Right lobe of liver (tissue), 6 donors: ENCODE data around the gene PPA1. TPM values are rescaled to one million over a fixed set of nuclear protein-coding genes. Genes with fewer than 3 reads are reported as not detected.

ENCODE experiments used
- ATAC-seq, 4 donors: fragments of 200-7000 bp; cut with Tn5 transposase; one replicate each; pipeline ENCODE4 v1.9.1; 2020; ENCODE audit warnings: mild to moderate bottlenecking in 4 of 4, moderate library complexity in 4 of 4
- DNase-seq, 3 donors: peaks; one replicate each; pipeline ENCODE4 v3.0.0-alpha.2; 2020
- H3K27ac ChIP-seq, 3 donors: fragments of 200-600 bp; one replicate each; pipeline ENCODE4 v1.8.0; 2022
- H3K27me3 ChIP-seq, 2 donors: fragments of 200-600 bp; one replicate each; pipeline ENCODE4 v1.8.0; 2022
- H3K36me3 ChIP-seq, 4 donors: fragments of 200-600 bp; sonication (generic) in 1 of 4; one replicate each; pipeline versions ENCODE4 v1.5.1 to v1.8.0; 2017 to 2022; ENCODE audit warnings: control low read depth in 1 of 4
- H3K4me1 ChIP-seq, 4 donors: fragments of 200-600 bp; sonication (generic) in 1 of 4; one replicate each; pipeline versions ENCODE4 v1.5.1 to v1.8.0; 2017 to 2022; ENCODE audit warnings: control low read depth in 1 of 4
- H3K4me3 ChIP-seq, 3 donors: fragments of 200-600 bp; one replicate each; pipeline ENCODE4 v1.8.0; 2022
- H3K9me3 ChIP-seq, 4 donors: fragments of 200-600 bp; sonication (generic) in 1 of 4; one replicate each; pipeline versions ENCODE4 v1.5.1 to v1.8.0; 2017 to 2022; ENCODE audit warnings: control low read depth in 1 of 4
- CTCF ChIP-seq, 4 donors: fragments of 200-600 bp in 3 of 4; fragments of 450-650 bp in 1 of 4; IDR thresholded peaks; one replicate each; pipeline versions ENCODE4 v1.5.1 to v1.8.0; 2016 to 2022; ENCODE audit warnings: antibody characterized with exemption in 4 of 4, mild to moderate bottlenecking in 2 of 4
- POLR2A ChIP-seq: fragments of 450-650 bp; IDR thresholded peaks from one replicate; pipeline ENCODE4 v1.6.1; 2017; ENCODE audit warnings: antibody characterized with exemption, mild to moderate bottlenecking
- WGBS: methylation state at CpG from one replicate; pipeline ENCODE4 v1.1.6; 2018; ENCODE audit warnings: low coverage, low lambda C conversion rate; ENCODE audit not compliant: insufficient coverage; ENCODE audit errors: missing lambda C conversion rate; 5-methylcytosine and 5-hydroxymethylcytosine counted together
- intact Hi-C, 2 donors: fragments of 100-400 bp; cut with DNase I; formaldehyde crosslinking; loops; one replicate each; pipeline versions ENCODE4 v1.11.2 to v1.14.1; 2022
- long read RNA-seq: library from polyadenylated mRNA; unstranded; transcript quantifications from one replicate; pipeline ENCODE4 v2.0.0, GENCODE V29; 2019
- total RNA-seq, 6 experiments: library from RNA; depleted of rRNA in 2 of 6; stranded (reverse); fragments of >200 nt in 2 of 6; fragmentation: NEBNext Ultra II Directional in 3 of 6; extraction: Animal tissue kit (Norgen Biotek cat#: 25700) in 3 of 6; gene quantifications; one replicate each; pipeline versions ENCODE4 v1.1.0 to v1.2.4, GENCODE V29; 2016 to 2023
- donor health status: DM: no; HTN: yes; CAD: no.
- donor health status: DM: no; HTN: no; CAD: no.
- donor health status: DM: no; HTN: no; CAD: no.
- donor health status: DM: no; HTN: yes; CAD: no.
- donor health status: DM: no; HTN: yes; CAD: no.

PPA1 gene
- 100 to 1,000 TPM in 3 of 6 experiments, 10 to 100 TPM in 3; 64.8 to 133 (median 95.7) TPM for total RNA-seq
- long read RNA-seq, transcript PPA1-202 (11 exons, 1,295 nt) = major isoform, 50 of 54 reads
- long read RNA-seq, partial matches to known transcripts = 2 of 54 reads
- long read RNA-seq, other reads (novel, unspliced or antisense) = 2 of 54 reads

GRCh38 chr10:70233109-70233938, at the start of gene PPA1:
TSS of gene PPA1 (minus strand) at chr10:70233429. CDS start at chr10:70233327, 102 bp downstream.
- H3K4me1 ChIP-seq = peaks cover 0 to 6% (median 2%) of the 10 kb centered on the region in 4 donors
- H3K36me3 ChIP-seq = peaks cover 0 to 14% (median 0%) of the 10 kb centered on the region in 4 donors
- intact Hi-C loops = no loop called here
- ATAC-seq = peak; percentile 94 to 99 (median 96)
- DNase-seq = peak; percentile 99
- WGBS = 0% methylated on average over 9 of the region's 74 CpGs
- TF ChIP-seq POLR2A = peak; percentile 94
- peak; percentile 18 to 41 (median 28) for TF ChIP-seq CTCF (IDR thresholded peaks at IDR 0.05)
- H3K4me3 ChIP-seq = peak within 1 kb of the TSS; percentile 75 to 96 (median 81)
- no peaks in the 10 kb centered on the region for H3K9me3 ChIP-seq
- H3K27me3 ChIP-seq = no peaks in the 10 kb centered on the region
- peak within 1 kb of the TSS; percentile 76 to 97 (median 91) for H3K27ac ChIP-seq

GRCh38 chr10:70281609-70282008, 48.4 kb upstream of the PPA1 start:
- WGBS = 67% methylated on average over 1 of the region's 1 CpG
- Histone ChIP-seq H3K4me1 (peaks cover 0 to 5% (median 0%) of the 10 kb centered on the region in 4 donors), H3K9me3 (no peaks in the 10 kb centered on the region), H3K27me3 (peaks cover 8 to 12% of the 10 kb centered on the region in 2 donors), H3K4me3 (no peak overlapping the region), H3K36me3 (no peaks in the 10 kb centered on the region), H3K27ac (no peak overlapping the region)
- ATAC-seq (no peak), DNase-seq (no peak)
- TF ChIP-seq CTCF (IDR thresholded peaks at IDR 0.05) = no peak
- no peak for TF ChIP-seq POLR2A
- intact Hi-C loops = no loop called here

- peaks cover 8 to 12% of the 10 kb centered on the region in 2 donors for H3K27me3 ChIP-seq
- peaks cover 0 to 5% (median 0%) of the 10 kb centered on the region in 4 donors for H3K4me1 ChIP-seq
- 77% methylated on average over 6 of the region's 6 CpGs for WGBS
- no peak for TF ChIP-seq CTCF (IDR thresholded peaks at IDR 0.05)
- TF ChIP-seq POLR2A = no peak
- no peak overlapping the region for H3K27ac ChIP-seq
- DNase-seq = no peak
- intact Hi-C loops = no loop called here
- no peaks in the 10 kb centered on the region for H3K36me3 ChIP-seq
- no peak for ATAC-seq
- H3K9me3 ChIP-seq = no peaks in the 10 kb centered on the region
- no peak overlapping the region for H3K4me3 ChIP-seq
Observed at GRCh38 chr10:70280099-70280498, 46.9 kb upstream of the PPA1 start.

DNA sequence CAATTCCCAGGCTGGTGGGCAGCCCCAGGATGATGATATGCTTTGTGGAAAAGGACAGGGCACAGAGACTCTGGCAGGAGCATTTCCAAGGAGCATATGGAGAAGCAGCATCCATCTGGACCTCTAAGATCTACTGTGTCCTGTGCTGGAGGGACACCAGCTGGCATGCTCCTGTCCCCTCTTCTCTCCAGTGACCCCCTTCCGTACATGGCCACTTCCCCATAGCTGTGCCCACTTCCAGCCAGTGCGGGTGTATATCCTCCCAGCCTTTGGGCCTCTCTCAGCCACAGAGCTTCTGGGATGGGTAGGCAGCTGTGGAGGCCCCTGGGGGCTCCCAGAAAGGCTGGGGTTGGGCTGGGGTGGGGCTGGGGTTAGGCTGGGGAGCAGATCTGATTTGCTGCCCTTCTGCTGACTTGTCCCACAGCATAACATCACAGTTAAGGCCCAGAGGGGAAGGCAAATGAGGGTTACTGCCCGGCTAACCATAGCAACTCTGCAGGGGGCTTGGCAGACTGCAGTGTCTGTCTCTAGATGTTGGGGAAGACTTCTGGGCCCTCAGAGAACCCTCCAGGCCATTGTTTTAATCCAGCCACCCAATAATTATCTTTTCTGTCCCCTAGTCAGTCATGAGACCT, 44.3 kb upstream of the PPA1 start:
- Histone ChIP-seq H3K27me3 (no peaks in the 10 kb centered on the region), H3K36me3 (no peaks in the 10 kb centered on the region), H3K4me1 (no peaks in the 10 kb centered on the region), H3K27ac (no peak overlapping the region), H3K9me3 (no peaks in the 10 kb centered on the region), H3K4me3 (no peak overlapping the region)
- DNase-seq (no peak), ATAC-seq (no peak)
- intact Hi-C loops = no loop called here
- 64% methylated on average over 2 of the region's 3 CpGs for WGBS
- TF ChIP-seq POLR2A (no peak), CTCF (IDR thresholded peaks at IDR 0.05) (no peak)
